Measurements from ENCODE around the gene PTDSS2. TPM values are rescaled to one million over a fixed set of nuclear protein-coding genes. Genes with fewer than 3 reads are reported as not detected.
"Not testable (repeated sequence)": the region's sequence is repeated elsewhere in the genome, so short reads cannot be mapped to it uniquely, and the experiment has no call there.

Gene PTDSS2
- total RNA-seq, 1 donor from 2014 or later = 50.2 TPM

DNA sequence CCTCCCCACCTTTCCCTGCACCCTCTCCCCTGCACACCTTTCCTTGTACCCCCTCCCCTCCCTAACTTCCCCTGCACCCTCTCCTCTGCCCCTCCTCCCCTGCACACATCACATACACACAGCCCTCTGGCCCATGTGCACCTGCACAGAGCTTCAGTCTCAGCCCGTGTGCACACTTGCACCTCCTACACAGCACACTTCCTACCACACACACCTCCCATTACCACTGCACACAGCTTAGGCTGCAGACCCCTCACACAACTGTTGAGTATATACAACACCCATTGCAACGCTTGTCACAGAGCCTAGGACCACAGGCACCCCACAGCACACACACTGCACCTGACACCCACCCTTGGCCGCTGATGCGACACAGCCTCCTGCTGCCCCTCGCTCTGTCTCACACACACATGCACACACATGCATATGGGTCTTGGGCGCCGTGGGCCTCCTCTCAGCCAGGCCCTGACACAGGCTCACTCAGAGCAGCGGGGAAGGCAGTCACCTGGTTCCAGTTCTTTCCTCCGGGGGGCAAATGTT lies 35.7 kb upstream of the PTDSS2 start:
- no peak for DNase-seq

DNA sequence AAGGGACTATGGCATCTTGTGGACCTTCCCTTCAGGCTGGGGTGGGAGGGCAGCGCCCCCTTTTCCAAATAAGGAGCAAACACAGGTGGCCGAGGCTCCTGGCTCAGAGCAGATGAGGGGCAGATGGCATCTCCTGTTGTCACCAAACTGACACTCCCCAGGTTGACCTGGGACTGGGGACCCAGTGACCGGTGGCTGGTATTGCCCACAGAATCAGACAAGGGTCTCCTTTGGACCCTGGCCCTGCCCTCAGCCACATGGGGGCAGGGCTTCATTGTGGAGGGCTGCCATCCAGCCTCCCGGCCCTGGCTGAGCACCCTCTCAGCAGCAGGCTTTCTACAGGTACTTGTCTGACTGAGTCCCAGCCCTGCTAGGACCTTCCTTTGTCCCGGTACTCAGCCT lies 34.4 kb upstream of the PTDSS2 start:
- DNase-seq = peak; percentile 17

DNA sequence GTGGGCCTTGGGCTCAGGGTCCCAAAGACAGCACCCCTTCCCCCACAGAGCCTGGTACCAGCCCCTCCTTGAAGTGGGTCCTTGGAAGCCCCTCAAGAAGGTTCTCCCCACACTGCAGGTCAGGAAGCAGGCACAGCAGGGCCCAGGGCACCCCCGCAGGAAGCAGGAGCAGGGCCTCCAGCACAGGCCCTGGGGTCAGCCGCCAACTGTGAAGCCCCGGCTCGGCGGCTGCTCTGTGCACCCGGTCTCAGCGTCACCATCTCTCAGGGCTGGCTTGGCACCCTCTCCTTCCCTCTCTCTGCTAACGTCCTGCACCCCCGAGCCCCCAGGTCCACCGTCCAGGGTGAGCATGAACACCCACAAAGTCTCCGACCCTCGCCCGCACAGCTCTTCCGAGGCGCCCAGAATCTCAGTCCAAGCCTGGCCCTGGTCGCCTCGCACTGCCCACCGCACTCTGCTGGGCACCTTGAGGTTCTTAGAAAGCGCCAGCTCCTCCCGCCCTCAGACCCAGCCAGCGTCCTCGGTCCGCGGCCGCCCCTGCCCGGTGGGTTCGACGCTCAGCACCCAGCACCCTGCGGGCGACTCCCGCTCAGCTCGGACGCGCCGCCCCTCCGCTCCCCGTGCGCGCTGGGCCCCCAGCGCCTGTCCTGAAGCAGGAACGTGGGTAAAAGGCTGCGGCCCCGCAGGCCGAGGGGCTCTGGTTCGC lies 33.9 kb upstream of the PTDSS2 start:
- no peak for DNase-seq

DNA sequence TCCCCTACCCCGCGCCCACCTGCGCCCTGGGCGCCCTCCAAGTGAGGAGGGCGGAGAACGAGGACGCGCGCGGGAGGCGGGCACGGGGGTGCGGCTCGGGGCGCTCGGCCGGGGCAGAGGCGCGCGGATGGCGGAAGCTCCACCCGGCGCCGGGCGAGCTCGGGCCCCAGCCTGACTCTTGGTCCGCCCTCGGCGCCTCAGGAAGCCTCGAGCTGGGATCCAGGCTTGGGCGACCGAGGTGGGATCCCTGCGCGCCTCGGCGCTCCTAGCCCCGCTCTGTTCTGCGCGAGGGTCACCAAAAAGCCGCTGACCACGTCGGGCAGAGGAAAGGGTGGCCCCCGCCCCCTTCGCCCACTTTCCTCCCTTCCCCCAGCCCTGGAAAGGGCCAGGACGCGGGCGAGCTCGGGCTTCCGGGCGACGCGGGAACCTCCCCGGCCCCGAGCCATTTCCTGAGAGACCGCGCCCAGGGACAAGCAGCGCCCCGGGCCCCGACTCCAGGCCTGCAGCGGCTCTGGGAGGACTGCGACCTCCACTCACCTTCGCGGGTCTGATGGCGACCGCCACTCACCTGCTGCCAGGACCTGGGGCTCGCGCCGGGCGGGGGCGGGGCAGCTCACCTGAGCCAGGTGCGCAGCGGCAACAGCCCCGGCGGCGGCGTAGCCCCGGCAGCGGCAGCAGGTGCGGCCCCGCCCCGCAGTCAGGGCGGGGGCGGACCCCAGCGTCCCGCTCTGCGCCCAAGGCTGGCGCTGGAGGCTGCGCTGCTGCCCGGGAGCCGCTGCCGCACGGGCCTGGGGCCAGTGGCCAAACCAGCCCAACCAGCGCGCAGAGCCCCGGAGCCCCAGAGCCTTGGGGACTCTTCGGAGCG lies 33.1 kb upstream of the PTDSS2 start:
- peak; percentile 41 for DNase-seq

DNA sequence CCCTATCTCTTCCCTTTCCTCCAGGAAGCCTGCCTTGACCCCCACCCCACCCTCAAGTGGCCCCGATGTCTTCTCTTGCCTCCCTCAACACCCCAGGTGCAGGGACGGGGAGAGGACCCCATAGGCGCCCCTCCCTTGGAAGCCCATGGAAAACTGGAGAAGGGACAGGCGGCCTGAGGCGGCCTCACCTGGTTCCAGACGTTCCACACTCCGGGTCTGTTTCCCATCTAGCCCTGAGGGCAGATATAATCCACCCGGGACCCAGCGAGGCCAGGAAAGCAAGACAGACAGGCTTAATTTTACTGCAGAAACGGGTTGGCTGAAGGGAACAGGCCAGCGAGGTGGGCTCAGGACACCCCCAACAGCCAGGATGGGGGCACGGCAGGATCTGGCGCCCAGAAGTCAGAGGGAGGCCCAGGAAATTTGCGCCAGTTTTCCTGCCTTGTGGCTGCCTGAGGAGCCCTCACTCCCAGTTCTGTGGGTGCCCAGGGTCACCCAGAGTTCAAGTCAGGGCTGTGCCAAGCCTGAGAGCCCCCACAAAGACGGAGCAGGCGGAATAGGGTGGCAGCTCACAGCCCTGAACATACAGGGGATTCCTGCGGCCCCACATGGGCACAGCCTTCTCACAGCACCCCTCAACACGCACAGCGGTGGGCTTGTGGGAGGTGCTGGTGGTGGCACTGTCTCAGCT lies 32.3 kb upstream of the PTDSS2 start:
- no peak for DNase-seq

DNA sequence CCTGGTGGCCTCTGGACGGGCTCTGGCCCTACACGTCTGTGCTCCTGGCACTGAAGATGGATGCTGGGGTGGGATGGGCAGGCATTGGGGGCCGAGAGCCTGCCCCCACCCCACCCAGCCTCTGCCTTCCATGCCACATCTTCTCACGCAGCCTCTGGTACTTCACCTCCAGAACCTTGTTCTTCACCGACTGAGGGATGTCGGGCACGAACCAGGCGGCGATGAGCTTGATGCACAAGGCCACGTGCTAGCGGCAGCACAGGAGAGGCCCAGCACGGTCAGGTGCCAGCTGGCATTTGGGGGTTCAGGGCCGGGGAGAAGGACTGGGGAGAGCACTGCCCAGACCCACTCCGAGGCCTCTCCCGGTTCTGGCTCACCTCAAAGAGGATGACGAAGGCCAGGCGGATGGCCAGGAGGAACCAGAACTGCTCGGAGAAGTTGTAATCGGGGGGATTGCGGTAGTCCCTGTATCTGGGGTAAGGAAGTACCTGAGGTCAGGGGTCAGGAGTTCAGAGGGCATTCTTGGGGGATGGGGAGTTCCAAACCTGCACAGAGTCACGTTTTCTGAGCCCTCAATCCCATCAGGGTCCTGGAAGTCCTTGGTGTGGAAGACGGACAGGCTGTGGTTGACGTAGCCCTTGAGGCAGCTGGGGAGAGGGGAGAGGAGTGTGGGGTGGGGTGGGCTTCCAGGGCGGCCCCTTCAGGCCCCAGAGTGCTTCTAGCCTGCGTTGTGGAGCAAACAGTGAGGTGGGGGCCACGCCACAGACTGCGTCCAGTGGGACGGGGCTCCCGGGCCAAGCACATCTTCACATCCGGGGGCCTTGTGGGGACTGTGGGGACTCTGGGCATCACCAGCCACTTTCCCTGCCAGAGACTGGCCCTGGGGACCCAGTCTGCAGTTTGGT lies 31.5 kb upstream of the PTDSS2 start:
- no peak for DNase-seq

DNA sequence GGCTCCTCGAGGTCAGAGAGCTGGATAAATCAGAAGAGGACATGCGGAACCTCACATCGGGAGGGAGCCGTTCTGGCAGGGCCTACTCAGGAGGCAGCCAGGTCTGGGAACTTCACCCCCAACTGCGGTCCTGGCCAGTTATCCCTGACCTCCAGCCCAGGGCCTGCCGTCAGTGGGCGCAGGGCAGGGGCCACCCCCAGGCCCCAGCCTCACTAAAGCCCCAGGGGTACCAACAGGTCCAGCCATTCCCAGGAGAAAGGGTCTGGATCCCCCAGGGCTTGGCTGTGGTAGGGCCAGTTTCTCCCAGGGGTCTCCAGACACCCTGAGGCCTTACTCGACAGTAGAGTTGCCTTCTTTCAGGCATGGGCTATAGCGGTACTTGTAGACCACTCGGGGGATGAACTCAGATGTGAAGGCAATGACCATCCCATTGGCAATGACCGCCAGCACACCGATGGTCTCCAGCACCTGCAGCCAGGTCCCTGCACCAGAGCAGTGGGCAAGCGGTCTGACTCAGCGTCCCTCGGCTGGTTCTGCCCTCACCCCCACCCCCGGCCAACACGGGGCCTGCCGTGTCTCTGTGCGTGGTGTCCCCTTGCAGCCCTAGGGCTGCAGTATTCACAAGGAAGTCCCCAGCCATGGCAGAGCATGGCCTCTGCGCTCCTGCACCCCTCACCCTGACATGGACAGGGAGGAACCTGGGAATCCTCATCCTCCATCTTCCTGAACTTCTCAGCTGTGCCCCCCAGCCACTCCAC lies 30.7 kb upstream of the PTDSS2 start:
- DNase-seq = no peak

DNA sequence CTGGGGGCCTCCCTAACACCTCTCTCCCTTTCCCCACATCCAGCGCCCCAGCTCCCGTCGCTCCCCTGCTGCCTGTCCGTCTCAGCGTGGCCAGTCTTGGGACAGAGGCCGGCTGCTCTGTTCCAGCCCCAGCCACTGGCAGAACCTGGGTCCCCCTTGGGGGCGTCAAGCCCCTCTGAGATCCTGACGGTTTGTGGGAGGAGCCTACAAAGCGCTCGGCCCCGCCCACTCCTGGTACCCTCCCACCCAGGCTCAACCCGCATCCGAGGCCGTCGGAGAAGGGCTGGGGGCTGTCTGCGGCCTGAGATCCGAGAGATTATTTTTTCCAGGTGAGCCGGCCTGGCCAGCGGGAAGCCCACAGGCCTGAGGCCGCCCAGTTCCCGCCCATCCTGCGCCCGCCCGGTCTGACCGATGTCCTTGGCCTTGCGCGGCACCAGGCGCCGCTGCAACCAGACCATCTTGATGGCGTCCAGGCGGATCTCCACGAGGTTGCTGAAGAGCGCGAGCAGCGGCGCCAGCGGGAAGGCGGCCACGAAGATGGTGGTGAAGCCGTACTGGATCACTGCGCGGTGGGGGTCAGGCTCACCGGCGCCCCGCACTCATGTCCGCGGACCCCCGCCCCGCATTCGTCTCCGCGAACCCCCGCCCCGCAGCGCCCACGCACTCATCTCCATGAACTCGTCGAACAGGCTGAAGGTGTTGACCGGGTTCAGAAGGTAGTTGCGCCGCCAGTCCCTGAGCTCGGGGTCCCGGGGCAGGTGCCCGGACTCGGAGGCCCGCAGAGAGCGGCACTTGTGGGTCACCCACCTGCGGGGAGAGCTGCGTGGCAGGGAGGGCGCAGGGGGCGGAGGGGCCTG lies 29.8 kb upstream of the PTDSS2 start:
- DNase-seq = no peak

DNA sequence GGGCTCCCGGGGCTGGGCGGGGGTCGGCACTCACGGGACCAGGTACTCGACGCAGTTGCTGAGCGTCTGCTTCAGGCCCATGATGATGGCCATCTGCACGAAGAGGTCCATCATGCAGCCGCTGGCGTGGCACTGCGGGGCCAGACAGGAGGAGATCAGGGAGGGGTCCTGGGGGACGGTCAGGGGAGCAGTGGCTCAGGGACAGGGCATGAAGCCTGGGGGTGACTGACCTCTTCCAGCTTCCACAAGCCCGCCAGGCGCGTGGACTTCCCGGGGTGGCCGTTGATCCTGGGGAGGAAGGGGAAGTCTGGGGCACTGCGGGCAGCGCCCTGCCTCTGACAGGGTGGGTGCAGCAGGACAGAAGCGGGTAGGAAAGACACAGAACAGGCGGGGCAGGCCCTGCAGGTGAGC lies 29.2 kb upstream of the PTDSS2 start:
- no peak for DNase-seq

DNA sequence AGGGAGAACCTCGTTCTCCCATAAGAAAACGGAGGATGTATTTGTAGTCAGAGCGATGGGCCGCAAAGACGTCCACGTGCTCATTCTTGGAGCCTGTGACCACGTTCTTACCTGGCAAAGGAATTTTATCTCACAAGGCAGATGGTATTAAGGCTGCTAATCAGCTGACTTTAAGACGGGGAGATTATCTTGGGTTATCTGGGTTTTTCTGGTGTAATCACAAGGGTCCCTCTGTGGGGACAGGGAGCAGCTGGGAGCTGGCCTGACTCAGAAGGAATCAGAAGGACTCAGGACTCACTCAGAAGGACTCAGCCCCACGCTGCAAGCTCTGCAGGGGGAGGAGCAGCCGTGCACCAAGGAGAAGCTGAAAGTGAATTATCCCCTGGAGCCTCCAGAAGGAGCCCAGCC lies 27.8 kb upstream of the PTDSS2 start:
- no peak for DNase-seq

DNA sequence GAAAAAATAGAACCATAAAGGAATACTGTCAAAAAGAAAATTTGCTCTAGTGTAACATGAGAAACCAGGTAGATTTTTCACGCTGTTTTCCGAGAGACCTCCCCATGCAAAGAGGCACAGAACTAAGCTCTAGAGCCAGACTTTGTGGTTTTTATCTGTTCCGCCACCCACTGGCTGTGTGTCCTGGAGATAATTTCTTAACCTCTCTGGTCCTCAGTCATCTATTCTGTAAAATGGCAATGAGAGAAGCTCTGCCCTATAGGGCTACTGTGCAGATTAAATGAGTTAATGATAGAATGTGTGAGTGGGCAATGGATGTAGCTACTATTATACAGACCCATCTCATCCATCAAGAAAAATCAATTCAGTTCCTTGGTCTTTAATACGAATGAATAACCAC lies 25.8 kb upstream of the PTDSS2 start:
- no peak for DNase-seq

DNA sequence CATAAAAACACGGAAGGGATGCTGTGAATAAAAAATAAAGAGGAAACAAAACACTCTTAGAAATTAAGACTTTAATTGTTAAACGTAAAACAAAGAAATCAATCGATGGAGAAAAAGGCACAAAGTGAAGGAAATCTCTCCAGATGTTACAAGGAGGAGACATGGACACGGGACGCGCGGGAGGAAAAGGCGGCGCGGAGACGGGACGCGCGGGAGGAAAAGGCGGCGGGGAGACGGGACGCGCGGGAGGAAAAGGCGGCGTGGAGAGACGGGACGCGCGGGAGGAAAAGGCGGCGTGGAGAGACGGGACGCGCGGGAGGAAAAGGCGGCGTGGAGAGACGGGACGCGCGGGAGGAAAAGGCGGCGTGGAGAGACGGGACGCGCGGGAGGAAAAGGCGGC lies 25.3 kb upstream of the PTDSS2 start:
- not testable (repeated sequence) for DNase-seq

DNA sequence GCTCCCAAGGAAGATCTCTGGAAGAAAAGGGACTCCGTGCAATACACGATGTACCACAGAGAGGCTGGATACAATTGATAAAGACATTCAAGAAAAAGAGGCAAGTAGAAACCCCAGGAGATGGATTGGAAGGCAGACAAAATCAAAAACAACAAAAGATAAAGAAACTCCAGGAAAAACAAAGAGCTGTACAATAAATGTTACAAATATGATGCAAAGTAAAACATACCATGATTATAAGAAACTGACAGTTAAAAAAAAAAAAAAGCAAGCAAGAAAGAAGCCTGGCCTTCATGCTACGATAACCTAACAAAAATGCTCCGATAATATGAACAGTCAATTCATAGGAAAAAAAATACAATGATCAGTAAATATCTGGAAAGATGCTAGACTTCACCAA lies 24.8 kb upstream of the PTDSS2 start:
- DNase-seq = no peak

DNA sequence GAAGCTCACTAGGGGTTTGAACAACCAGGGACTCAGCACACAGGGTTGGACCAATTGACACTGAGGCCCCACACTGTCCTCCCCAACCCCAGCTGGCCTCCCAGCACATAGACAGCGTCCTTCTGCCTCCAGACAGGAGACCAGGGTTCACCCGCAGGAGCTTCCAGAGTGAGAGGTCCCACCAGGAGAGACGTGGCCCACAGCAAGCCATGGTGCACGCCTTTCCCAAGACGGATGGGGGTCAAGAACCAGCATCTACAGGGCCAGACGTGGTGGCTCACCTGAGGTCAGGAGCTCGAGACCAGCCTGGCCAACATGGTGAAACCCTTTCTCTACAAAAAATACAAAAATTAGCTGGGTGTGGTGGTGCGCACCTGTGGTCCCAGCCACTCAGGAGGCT lies 23.2 kb upstream of the PTDSS2 start:
- DNase-seq = no peak

DNA sequence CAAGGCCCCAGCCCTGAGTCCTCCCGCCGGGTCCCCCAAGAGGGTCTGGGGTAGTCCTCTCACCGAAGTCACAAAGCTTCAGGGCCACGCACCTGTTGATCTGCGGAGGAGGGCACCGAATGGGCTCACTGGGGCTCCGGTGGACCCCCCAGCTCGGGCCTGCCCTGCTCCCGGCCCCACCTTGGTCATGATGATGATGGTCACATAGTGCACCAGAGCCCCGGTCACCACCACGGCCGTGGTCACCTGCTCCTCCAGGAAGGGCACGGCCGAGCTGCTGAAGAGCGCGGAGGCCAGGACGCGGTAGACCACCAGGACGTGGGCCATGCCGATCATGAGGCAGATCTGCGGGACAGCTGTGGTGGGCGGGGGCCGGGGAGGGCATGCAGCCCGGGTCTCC lies 21.8 kb upstream of the PTDSS2 start:
- DNase-seq = no peak

DNA sequence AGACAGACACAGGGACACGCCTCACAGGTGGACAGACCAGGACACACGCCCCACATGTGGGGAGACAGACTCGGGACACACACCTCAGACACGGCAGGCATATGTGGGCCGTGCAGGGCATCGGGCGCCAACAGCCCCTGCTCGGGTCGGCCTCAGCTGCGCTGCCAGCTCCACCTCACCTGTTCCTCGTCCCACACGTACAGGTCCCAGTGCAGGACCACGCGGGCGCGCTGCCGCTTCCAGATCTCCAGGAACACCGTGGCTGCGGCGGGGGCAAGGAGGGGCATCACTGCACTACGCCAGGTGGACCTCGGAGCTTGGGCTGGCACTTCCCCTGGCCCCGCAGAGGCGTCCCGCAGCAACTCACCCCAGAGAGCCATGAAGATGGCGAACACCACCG lies 20.7 kb upstream of the PTDSS2 start:
- no peak for DNase-seq

DNA sequence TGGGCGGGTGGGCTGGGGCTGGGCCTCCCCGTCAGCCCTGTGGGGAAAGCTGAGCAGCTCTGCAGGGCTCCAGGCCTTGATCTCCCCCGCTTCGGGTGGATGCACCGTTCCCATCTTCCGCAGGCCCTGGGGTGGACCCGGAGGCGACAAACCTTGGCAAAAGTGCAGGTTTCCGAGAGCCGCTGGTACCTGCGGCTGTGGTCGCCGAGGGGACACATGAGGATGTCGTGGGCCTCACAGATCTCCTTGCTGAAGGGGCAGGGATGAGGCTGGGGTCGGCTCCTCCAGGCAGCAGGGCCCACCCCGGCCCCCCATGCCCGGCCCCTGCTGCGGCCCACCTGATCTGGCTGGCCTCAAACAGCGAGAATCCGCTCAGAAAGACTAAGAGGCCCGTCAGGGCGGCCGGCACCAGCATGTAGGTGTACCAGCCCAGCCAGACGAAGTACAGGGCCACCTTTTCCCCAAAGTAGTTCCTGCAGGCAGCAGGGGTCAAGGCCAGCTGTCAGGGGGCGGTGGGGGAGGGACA lies 20.1 kb upstream of the PTDSS2 start:
- DNase-seq = no peak

DNA sequence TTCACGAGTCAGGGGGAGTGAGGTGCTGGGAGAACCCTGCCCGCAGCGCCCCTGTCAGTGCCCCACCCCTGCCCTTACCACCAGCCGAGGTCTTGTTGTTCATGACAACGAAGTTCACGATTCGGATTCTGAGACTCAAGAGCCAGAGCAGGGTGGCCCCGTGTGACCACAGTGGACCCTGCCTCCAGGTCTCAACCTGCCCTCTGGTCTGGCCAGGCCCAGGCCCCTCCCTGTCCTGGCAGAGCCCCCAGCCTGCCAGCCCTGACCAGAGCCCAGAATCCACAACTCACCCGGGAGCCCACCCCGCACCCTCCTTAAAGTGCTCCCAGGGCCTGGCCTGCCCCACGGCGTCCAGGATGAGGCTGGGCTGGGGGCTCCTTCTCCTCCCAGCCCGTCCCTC lies 18.2 kb upstream of the PTDSS2 start:
- no peak for DNase-seq

DNA sequence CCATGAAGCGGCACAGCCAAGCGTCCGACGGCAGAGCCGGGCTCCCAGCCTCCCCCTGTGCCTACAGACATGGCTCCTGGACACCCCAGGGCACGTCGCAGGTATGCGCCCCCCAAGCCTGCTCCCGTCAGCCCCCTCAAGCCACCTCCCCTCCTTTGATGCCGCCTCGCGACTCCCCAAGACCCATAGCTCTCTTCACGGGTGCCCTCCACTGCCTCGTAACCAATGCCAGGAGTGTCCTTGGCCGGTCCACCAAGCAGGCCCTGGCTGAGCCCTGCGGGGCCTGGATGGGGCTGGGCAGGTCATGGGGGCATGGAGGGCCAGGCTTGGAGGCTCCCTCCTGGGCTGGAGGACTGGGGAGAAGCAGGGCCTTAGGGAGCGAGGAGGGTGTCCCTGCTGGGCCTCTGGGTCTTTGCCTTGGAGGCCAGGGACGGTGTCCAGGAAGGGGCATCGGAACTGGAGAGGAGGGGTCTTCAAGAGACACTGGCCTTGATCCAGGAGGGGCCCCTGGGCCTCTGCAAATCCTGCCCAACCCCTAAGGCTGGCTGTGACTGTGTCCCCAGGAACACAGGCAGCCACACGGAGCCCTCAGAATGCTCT lies 17.5 kb upstream of the PTDSS2 start:
- no peak for DNase-seq

DNA sequence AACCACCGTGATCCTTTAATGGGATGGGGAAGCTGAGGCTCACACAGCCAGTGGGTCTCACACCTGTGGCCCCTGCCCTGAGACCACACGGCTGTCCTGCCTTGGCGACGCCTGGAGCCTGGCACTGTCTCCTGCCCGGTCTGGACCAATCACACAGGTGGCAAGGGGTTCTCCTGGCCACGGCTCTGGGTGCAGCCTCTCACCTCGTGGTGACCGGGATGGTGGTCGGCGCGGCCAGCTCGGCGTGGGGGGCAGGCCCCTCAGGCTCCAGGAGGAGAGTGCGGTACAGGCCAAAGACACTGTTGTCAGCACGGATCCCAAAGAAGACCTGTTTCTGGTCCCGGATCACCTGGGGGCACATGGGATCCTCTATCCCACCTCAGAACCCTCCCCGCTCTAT lies 17.0 kb upstream of the PTDSS2 start:
- no peak for DNase-seq

Measured in dermis blood vessel endothelial cell (primary cell).